GM23248 (cell line): Measurements from ENCODE around the gene ARL14. TPM values are rescaled to one million over a fixed set of nuclear protein-coding genes. Genes with fewer than 3 reads are reported as not detected.
A peak's percentile ranks its signal among the peaks of the same experiment; 100 is the strongest.

Experiments used
- DNase-seq: peaks from one replicate; pipeline ENCODE4 v3.0.0-alpha.2; 2015
- H2AFZ ChIP-seq: fragments of 200-600 bp; sonication (generic); 2 replicates; pipeline ENCODE4 v1.6.1; 2016; ENCODE audit warnings: antibody characterized with exemption
- H3F3A ChIP-seq: fragments of 200-600 bp; sonication (generic); 2 replicates; pipeline ENCODE4 v1.6.1; 2016; ENCODE audit warnings: mild to moderate bottlenecking, antibody characterized with exemption, mixed run types; ENCODE audit not compliant: insufficient read depth
- H3K27ac ChIP-seq: fragments of 200-600 bp; sonication (generic); 2 replicates; pipeline ENCODE4 v1.5.1; 2016; ENCODE audit warnings: mild to moderate bottlenecking
- H3K27me3 ChIP-seq: fragments of 200-600 bp; sonication (generic); replicated peaks from 2 replicates; pipeline ENCODE4 v1.6.1; 2016; ENCODE audit warnings: mild to moderate bottlenecking; ENCODE audit not compliant: insufficient read depth
- H3K36me3 ChIP-seq: fragments of 200-600 bp; sonication (generic); 2 replicates; pipeline ENCODE4 v1.6.1; 2016; ENCODE audit warnings: low read depth, mild to moderate bottlenecking
- H3K4me1 ChIP-seq: fragments of 200-600 bp; sonication (generic); 2 replicates; pipeline ENCODE4 v1.6.1; 2016; ENCODE audit warnings: mild to moderate bottlenecking; ENCODE audit not compliant: insufficient read depth
- H3K4me2 ChIP-seq: fragments of 200-600 bp; sonication (generic); one replicate; pipeline ENCODE4 v1.6.1; 2016; ENCODE audit warnings: mild to moderate bottlenecking; ENCODE audit not compliant: unreplicated experiment
- H3K4me3 ChIP-seq: fragments of 200-600 bp; sonication (generic); 2 replicates; pipeline ENCODE4 v1.5.1; 2016; ENCODE audit warnings: mild to moderate bottlenecking
- H3K79me2 ChIP-seq: fragments of 200-600 bp; sonication (generic); 2 replicates; pipeline ENCODE4 v1.6.1; 2016; ENCODE audit warnings: mild to moderate bottlenecking; ENCODE audit not compliant: insufficient read depth
- H3K9ac ChIP-seq: fragments of 200-600 bp; sonication (generic); 2 replicates; pipeline ENCODE4 v1.6.1; 2016; ENCODE audit warnings: mild to moderate bottlenecking
- H3K9me2 ChIP-seq: fragments of 200-600 bp; sonication (generic); 2 replicates; pipeline ENCODE4 v1.6.1; 2016; ENCODE audit warnings: mixed run types, mild to moderate bottlenecking, moderate library complexity; ENCODE audit not compliant: insufficient read depth
- H3K9me3 ChIP-seq: fragments of 200-600 bp; sonication (generic); one replicate; pipeline ENCODE4 v1.6.1; 2017; ENCODE audit warnings: low read depth
- H4K20me1 ChIP-seq: fragments of 200-600 bp; sonication (generic); 2 replicates; pipeline ENCODE4 v1.6.0; 2016; ENCODE audit not compliant: insufficient read depth
- EZH2 ChIP-seq: fragments of 200-600 bp; sonication (generic); IDR thresholded peaks from 2 replicates; pipeline ENCODE4 v1.6.1; 2018; ENCODE audit warnings: antibody characterized with exemption, mild to moderate bottlenecking; ENCODE audit not compliant: insufficient read depth, poor library complexity, severe bottlenecking
- EZH2phosphoT487 ChIP-seq: fragments of 200-600 bp; sonication (generic); IDR thresholded peaks from 2 replicates; pipeline ENCODE4 v1.6.1; 2018; ENCODE audit warnings: antibody characterized with exemption, moderate library complexity, mild to moderate bottlenecking, low read depth; ENCODE audit not compliant: insufficient read depth
- WGBS, 2 experiments: methylation state at CpG; one replicate each; pipeline ENCODE4 v1.1.6; 2015 to 2017; ENCODE audit warnings: low lambda C conversion rate in 2 of 2, low coverage in 1 of 2; ENCODE audit errors: missing lambda C conversion rate in 2 of 2; 5-methylcytosine and 5-hydroxymethylcytosine counted together
- in situ Hi-C: fragments of 300-500 bp; cut with MboI; formaldehyde crosslinking; loops from 2 replicates; pipeline ENCODE4 v1.15.0; 2020
- polyA plus RNA-seq: library from polyadenylated mRNA; unstranded; fragments of >200 nt; fragmentation: Nextera tagmentation; extraction: Ambion mirVana; gene quantifications from 2 replicates; pipeline ENCODE4 v1.2.1, GENCODE V29; 2016
- total RNA-seq: library from RNA; depleted of rRNA; stranded (reverse); fragments of >200 nt; shearing (Covaris generic); gene quantifications from 2 replicates; pipeline ENCODE4 v1.2.3, GENCODE V29; 2014

The ARL14 gene
- total and polyA plus RNA-seq, 2 experiments from 2014 or later = not detected

DNA sequence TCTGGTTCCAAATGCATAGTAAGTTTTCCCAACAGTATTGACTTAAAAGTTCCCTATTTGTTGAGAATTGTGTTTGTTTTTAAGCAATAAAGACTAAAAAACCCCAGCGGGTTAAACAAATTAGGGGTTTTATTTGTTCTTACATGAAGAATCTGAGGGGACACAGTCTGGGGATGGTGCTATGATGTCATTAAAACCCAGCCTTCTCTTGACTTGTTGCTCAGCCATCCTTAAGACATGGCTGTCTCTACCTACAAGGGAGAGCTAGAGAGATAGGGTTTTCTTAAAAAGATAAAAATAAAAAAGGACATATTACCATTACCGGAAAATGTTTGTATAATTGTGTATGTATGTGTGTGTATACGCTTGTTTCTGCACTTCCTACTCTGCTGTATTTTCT is 11.7 kb upstream of the ARL14 start:
- WGBS, 2 experiments = 99 to 100% methylated on average over 3 of the region's 3 CpGs
- no peak for TF ChIP-seq EZH2
- TF ChIP-seq EZH2phosphoT487 = no peak
- Histone ChIP-seq H3K4me3 (no peak overlapping the region), H3K27me3 (no peaks in the 10 kb centered on the region), H3K4me1 (peaks cover 25% of the 10 kb centered on the region), H3F3A (peaks cover 26% of the 10 kb centered on the region), H3K9me2 (no peaks in the 10 kb centered on the region), H3K79me2 (no peaks in the 10 kb centered on the region), H2AFZ (no peak overlapping the region), H3K27ac (no peak overlapping the region), H3K36me3 (no peaks in the 10 kb centered on the region), H3K9me3 (no peaks in the 10 kb centered on the region), H4K20me1 (no peaks in the 10 kb centered on the region), H3K9ac (no peak overlapping the region), H3K4me2 (no peak overlapping the region)
- no peak for DNase-seq
- in situ Hi-C loops = no loop called here

GRCh38 chr3:160665784-160666526 is 11.0 kb upstream of the ARL14 start:
- peaks cover 26% of the 10 kb centered on the region for H3F3A ChIP-seq
- TF ChIP-seq EZH2phosphoT487 (0 out of 2 replicates have a peak, but pooled peaks have one; percentile 34), EZH2 (no peak)
- no peaks in the 10 kb centered on the region for H3K9me2 ChIP-seq
- H3K4me2 ChIP-seq = no peak overlapping the region
- peaks cover 25% of the 10 kb centered on the region for H3K4me1 ChIP-seq
- in situ Hi-C loops = no loop called here
- peak; percentile 80 for DNase-seq
- no peaks in the 10 kb centered on the region for H3K79me2 ChIP-seq
- H3K9ac ChIP-seq = no peak overlapping the region
- WGBS, 2 experiments = 65 to 67% methylated on average over 4 of the region's 4 CpGs
- H3K27ac ChIP-seq = no peak overlapping the region
- no peak overlapping the region for H3K4me3 ChIP-seq
- H4K20me1 ChIP-seq = no peaks in the 10 kb centered on the region
- 0 out of 2 replicates have a peak overlapping the region, but pooled peaks have one; percentile 8 for H2AFZ ChIP-seq
- no peaks in the 10 kb centered on the region for H3K9me3 ChIP-seq
- H3K36me3 ChIP-seq = no peaks in the 10 kb centered on the region
- H3K27me3 ChIP-seq = no peaks in the 10 kb centered on the region

DNA sequence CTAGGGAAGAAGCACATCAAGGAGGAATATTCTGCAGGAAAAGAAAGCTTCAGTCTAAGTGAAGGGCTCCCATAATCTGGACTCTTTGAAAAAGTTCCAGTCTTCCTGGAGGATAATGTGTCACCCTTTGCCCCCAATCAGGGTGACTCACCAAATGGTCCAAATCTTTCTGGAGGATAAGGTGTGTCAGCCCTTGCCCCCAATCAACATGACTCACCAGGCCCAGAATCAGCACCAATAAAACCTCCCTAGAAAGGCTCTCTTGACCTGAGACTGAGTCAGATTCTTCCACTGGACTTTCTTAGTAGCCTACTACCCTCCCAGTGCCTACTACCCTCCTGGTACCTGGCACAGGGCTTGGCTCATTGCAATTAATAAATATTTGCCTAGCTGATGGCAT is 9.5 kb upstream of the ARL14 start:
- Histone ChIP-seq H3K9me3 (no peaks in the 10 kb centered on the region), H3K4me2 (no peak overlapping the region), H3K4me3 (no peak overlapping the region), H3K4me1 (peaks cover 25% of the 10 kb centered on the region), H4K20me1 (no peaks in the 10 kb centered on the region), H3K79me2 (no peaks in the 10 kb centered on the region), H3K9ac (no peak overlapping the region), H3K27ac (no peak overlapping the region), H3K36me3 (no peaks in the 10 kb centered on the region), H3F3A (peaks cover 26% of the 10 kb centered on the region), H3K9me2 (no peaks in the 10 kb centered on the region), H2AFZ (no peak overlapping the region), H3K27me3 (no peaks in the 10 kb centered on the region)
- DNase-seq = peak; percentile 55
- TF ChIP-seq EZH2phosphoT487 (no peak), EZH2 (no peak)
- in situ Hi-C loops = no loop called here

- Histone ChIP-seq H3K9ac (no peak overlapping the region), H3K36me3 (no peaks in the 10 kb centered on the region), H3K4me3 (no peak overlapping the region), H3K79me2 (no peaks in the 10 kb centered on the region), H3K9me3 (no peaks in the 10 kb centered on the region), H3K9me2 (no peaks in the 10 kb centered on the region), H3K27ac (no peak overlapping the region), H3K27me3 (no peaks in the 10 kb centered on the region), H4K20me1 (no peaks in the 10 kb centered on the region), H3K4me2 (no peak overlapping the region), H2AFZ (no peak overlapping the region), H3K4me1 (peaks cover 25% of the 10 kb centered on the region), H3F3A (peaks cover 26% of the 10 kb centered on the region)
- TF ChIP-seq EZH2 (no peak), EZH2phosphoT487 (no peak)
- in situ Hi-C loops = no loop called here
- no peak for DNase-seq
Measured at GRCh38 chr3:160668454-160668853, 8.5 kb upstream of the ARL14 start.

GRCh38 chr3:160671231-160671630 is 5.7 kb upstream of the ARL14 start:
- Histone ChIP-seq H3K9ac (no peak overlapping the region), H3K27me3 (no peaks in the 10 kb centered on the region), H3K9me2 (no peaks in the 10 kb centered on the region), H3K36me3 (no peaks in the 10 kb centered on the region), H3K79me2 (no peaks in the 10 kb centered on the region), H4K20me1 (no peaks in the 10 kb centered on the region), H3F3A (peaks cover 17% of the 10 kb centered on the region), H3K27ac (no peak overlapping the region), H3K4me2 (no peak overlapping the region), H3K9me3 (no peaks in the 10 kb centered on the region), H2AFZ (no peak overlapping the region), H3K4me3 (no peak overlapping the region), H3K4me1 (peaks cover 17% of the 10 kb centered on the region)
- TF ChIP-seq EZH2 = no peak
- TF ChIP-seq EZH2phosphoT487 = no peak
- in situ Hi-C loops = no loop called here
- 83 to 87% methylated on average over 6 of the region's 6 CpGs for WGBS, 2 experiments
- no peak for DNase-seq
